ENCODE results near the gene SYT7.

The SYT7 gene

GRCh38 chr11:61505640-61506155 is 75.2 kb downstream of the SYT7 start:
- Histone ChIP-seq H3K27me3 (ENCODE audit: insufficient read depth, insufficient read length) (peaks cover 40% of the 10 kb centered on the region), H3K4me1 (ENCODE audit: insufficient read depth, insufficient read length) (peaks cover 32% of the 10 kb centered on the region), H3K36me3 (ENCODE audit: insufficient read depth, insufficient read length, low read length) (no peaks in the 10 kb centered on the region), H3K9me3 (ENCODE audit: insufficient read depth, low read length) (no peaks in the 10 kb centered on the region), H3K4me3 (ENCODE audit: insufficient read length, low read depth) (no peak overlapping the region), H3K9ac (ENCODE audit: insufficient read length, low read depth) (no peak overlapping the region)
- no peak for DNase-seq (ENCODE audit: low read depth, low spot score)
- TF ChIP-seq SUZ12 (IDR thresholded peaks at IDR 0.05; ENCODE audit: extremely low read depth, insufficient read depth, insufficient read length) (no peak), YY1 (IDR thresholded peaks at IDR 0.05; ENCODE audit: insufficient read depth, insufficient read length) (no peak), ZNF274 (IDR thresholded peaks at IDR 0.05; ENCODE audit: low read depth, low read length) (no peak)

- peaks cover 34% of the 10 kb centered on the region for H3K27me3 ChIP-seq (ENCODE audit: insufficient read depth, insufficient read length)
- no peak for TF ChIP-seq YY1 (IDR thresholded peaks at IDR 0.05; ENCODE audit: insufficient read depth, insufficient read length)
- no peak for TF ChIP-seq SUZ12 (IDR thresholded peaks at IDR 0.05; ENCODE audit: extremely low read depth, insufficient read depth, insufficient read length)
- TF ChIP-seq ZNF274 (IDR thresholded peaks at IDR 0.05; ENCODE audit: low read depth, low read length): no peak
Observed at GRCh38 chr11:61505106-61505505, 75.8 kb downstream of the SYT7 start.

DNA sequence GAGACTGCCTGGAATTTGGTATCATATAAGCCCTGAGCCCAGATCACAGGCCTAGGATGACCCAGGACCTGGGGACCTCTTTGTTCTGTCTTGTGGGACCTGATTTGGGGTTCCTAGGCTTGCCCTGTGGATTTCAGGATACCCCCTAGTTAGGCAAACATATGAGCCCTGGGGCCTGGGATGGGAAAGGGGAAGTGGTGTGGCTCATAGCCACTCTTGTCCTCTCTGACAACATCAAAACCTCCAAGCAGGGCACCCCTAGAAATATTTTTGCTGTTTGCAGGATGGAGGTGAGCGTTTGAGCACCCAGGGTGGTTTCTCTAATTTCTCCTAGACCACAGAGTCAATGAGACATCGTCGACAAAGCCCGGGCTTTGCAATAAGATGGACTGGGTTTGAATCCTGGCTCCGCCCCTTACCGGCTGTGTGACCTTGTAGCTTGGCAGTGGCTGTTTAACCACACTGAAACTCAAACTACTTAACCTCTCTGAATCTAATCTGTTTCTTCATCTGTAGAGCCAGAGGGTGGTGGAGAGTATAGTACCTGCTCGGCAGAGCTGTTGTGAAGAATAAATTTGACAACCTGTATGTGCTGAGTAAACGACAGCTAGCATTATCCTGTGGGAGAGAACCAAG is 77.6 kb downstream of the SYT7 start:
- peaks cover 27% of the 10 kb centered on the region for H3K4me1 ChIP-seq (ENCODE audit: insufficient read depth, insufficient read length)
- H3K36me3 ChIP-seq (ENCODE audit: insufficient read depth, insufficient read length, low read length): no peaks in the 10 kb centered on the region
- no peak for DNase-seq (ENCODE audit: low read depth, low spot score)
- H3K4me3 ChIP-seq (ENCODE audit: insufficient read length, low read depth): no peak overlapping the region
- H3K9me3 ChIP-seq (ENCODE audit: insufficient read depth, low read length): no peaks in the 10 kb centered on the region
- peaks cover 26% of the 10 kb centered on the region for H3K27me3 ChIP-seq (ENCODE audit: insufficient read depth, insufficient read length)
- H3K9ac ChIP-seq (ENCODE audit: insufficient read length, low read depth): no peak overlapping the region
- no peak for TF ChIP-seq ZNF274 (IDR thresholded peaks at IDR 0.05; ENCODE audit: low read depth, low read length)
- TF ChIP-seq YY1 (IDR thresholded peaks at IDR 0.05; ENCODE audit: insufficient read depth, insufficient read length): no peak
- TF ChIP-seq SUZ12 (IDR thresholded peaks at IDR 0.05; ENCODE audit: extremely low read depth, insufficient read depth, insufficient read length): no peak

More at GRCh38 chr11:61505106-61505505, 75.8 kb downstream of the SYT7 start:
- H3K9me3 ChIP-seq (ENCODE audit: insufficient read depth, low read length): no peaks in the 10 kb centered on the region
- H3K36me3 ChIP-seq (ENCODE audit: insufficient read depth, insufficient read length, low read length): no peaks in the 10 kb centered on the region
- no peak overlapping the region for H3K4me3 ChIP-seq (ENCODE audit: insufficient read length, low read depth)
- no peak overlapping the region for H3K9ac ChIP-seq (ENCODE audit: insufficient read length, low read depth)
- DNase-seq (ENCODE audit: low read depth, low spot score): no peak
- H3K4me1 ChIP-seq (ENCODE audit: insufficient read depth, insufficient read length): peaks cover 26% of the 10 kb centered on the region

- no peak for DNase-seq (ENCODE audit: low read depth, low spot score)
- Histone ChIP-seq H3K27me3 (ENCODE audit: insufficient read depth, insufficient read length) (peaks cover 18% of the 10 kb centered on the region), H3K36me3 (ENCODE audit: insufficient read depth, insufficient read length, low read length) (no peaks in the 10 kb centered on the region), H3K4me3 (ENCODE audit: insufficient read length, low read depth) (no peak overlapping the region), H3K4me1 (ENCODE audit: insufficient read depth, insufficient read length) (peaks cover 22% of the 10 kb centered on the region), H3K9ac (ENCODE audit: insufficient read length, low read depth) (no peak overlapping the region), H3K9me3 (ENCODE audit: insufficient read depth, low read length) (no peaks in the 10 kb centered on the region)
- TF ChIP-seq SUZ12 (IDR thresholded peaks at IDR 0.05; ENCODE audit: extremely low read depth, insufficient read depth, insufficient read length): no peak
- no peak for TF ChIP-seq YY1 (IDR thresholded peaks at IDR 0.05; ENCODE audit: insufficient read depth, insufficient read length)
- no peak for TF ChIP-seq ZNF274 (IDR thresholded peaks at IDR 0.05; ENCODE audit: low read depth, low read length)
Observed at GRCh38 chr11:61502522-61502921, 78.4 kb downstream of the SYT7 start.

DNA sequence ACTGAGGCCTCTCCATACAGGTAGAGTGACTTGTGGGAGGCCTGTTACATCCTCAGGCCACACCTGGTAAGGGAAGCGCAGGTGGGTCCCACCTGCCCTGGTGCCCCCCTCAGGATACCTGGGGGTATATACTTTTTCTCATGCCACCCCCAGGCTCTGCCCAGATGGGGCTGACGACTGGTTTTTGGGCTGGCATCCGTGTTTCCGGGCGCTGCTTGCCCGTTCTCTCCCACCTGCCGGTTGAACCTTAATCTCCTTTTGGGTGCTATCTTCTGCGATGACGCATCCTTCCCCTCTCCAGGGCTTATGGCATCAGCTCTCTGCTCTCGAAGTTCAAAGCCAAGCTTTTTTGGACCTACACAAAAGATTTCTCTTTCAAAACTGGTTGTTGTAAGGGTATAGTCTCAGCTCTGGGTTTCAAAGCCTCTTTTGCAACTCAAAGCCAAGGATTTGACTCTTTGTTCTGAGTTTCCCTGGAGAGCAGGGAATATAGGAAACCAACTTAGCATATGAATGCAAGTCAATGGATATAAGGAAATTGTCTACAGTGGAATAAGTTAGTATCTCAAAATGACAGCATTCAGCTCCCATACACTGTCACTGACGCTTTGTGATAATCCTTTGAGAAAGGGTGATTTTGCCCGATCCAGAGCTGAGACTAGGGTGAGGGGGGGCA is 80.9 kb downstream of the SYT7 start:
- H3K4me3 ChIP-seq (ENCODE audit: insufficient read length, low read depth): no peak overlapping the region
- no peak overlapping the region for H3K9ac ChIP-seq (ENCODE audit: insufficient read length, low read depth)
- TF ChIP-seq SUZ12 (IDR thresholded peaks at IDR 0.05; ENCODE audit: extremely low read depth, insufficient read depth, insufficient read length) (no peak), YY1 (IDR thresholded peaks at IDR 0.05; ENCODE audit: insufficient read depth, insufficient read length) (no peak), ZNF274 (IDR thresholded peaks at IDR 0.05; ENCODE audit: low read depth, low read length) (no peak)

GRCh38 chr11:61498767-61499341 is 82.0 kb downstream of the SYT7 start:
- no peaks in the 10 kb centered on the region for H3K27me3 ChIP-seq (ENCODE audit: insufficient read depth, insufficient read length)
- TF ChIP-seq ZNF274 (IDR thresholded peaks at IDR 0.05; ENCODE audit: low read depth, low read length) (no peak), YY1 (IDR thresholded peaks at IDR 0.05; ENCODE audit: insufficient read depth, insufficient read length) (no peak), SUZ12 (IDR thresholded peaks at IDR 0.05; ENCODE audit: extremely low read depth, insufficient read depth, insufficient read length) (no peak)
- no peaks in the 10 kb centered on the region for H3K9me3 ChIP-seq (ENCODE audit: insufficient read depth, low read length)
- no peaks in the 10 kb centered on the region for H3K36me3 ChIP-seq (ENCODE audit: insufficient read depth, insufficient read length, low read length)
- DNase-seq (ENCODE audit: low read depth, low spot score): no peak
- no peak overlapping the region for H3K9ac ChIP-seq (ENCODE audit: insufficient read length, low read depth)
- H3K4me3 ChIP-seq (ENCODE audit: insufficient read length, low read depth): no peak overlapping the region
- H3K4me1 ChIP-seq (ENCODE audit: insufficient read depth, insufficient read length): peaks cover 15% of the 10 kb centered on the region

More for the DNA sequence above, 80.9 kb downstream of the SYT7 start:
- Histone ChIP-seq H3K27me3 (ENCODE audit: insufficient read depth, insufficient read length) (peaks cover 3% of the 10 kb centered on the region), H3K9me3 (ENCODE audit: insufficient read depth, low read length) (no peaks in the 10 kb centered on the region), H3K36me3 (ENCODE audit: insufficient read depth, insufficient read length, low read length) (no peaks in the 10 kb centered on the region), H3K4me1 (ENCODE audit: insufficient read depth, insufficient read length) (peaks cover 15% of the 10 kb centered on the region)
- DNase-seq (ENCODE audit: low read depth, low spot score): peak; percentile 91

DNA sequence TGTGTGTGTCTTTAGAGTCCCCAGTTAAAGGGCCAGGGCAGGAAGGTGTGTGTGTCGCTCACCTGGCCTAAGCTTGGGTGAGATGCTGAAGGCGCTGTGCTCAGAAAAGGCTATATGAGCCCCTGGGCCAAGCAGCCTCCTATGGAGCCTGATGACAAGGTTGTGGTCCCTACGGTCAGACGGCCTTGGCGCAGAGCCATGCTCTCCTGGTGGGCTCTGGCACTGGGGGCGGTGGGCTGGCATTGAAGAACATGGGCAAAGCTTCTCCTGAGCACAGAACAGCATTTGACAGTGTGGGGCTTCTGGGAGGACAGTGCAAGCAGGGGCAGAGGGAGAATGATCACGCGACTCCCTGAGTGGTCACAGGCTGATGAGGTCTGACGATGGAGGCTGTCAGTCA is 83.0 kb downstream of the SYT7 start:
- no peak overlapping the region for H3K9ac ChIP-seq (ENCODE audit: insufficient read length, low read depth)
- TF ChIP-seq SUZ12 (IDR thresholded peaks at IDR 0.05; ENCODE audit: extremely low read depth, insufficient read depth, insufficient read length): no peak
- no peak for TF ChIP-seq YY1 (IDR thresholded peaks at IDR 0.05; ENCODE audit: insufficient read depth, insufficient read length)
- no peak for TF ChIP-seq ZNF274 (IDR thresholded peaks at IDR 0.05; ENCODE audit: low read depth, low read length)
- H3K4me1 ChIP-seq (ENCODE audit: insufficient read depth, insufficient read length): peaks cover 12% of the 10 kb centered on the region
- no peaks in the 10 kb centered on the region for H3K9me3 ChIP-seq (ENCODE audit: insufficient read depth, low read length)
- no peaks in the 10 kb centered on the region for H3K36me3 ChIP-seq (ENCODE audit: insufficient read depth, insufficient read length, low read length)
- H3K27me3 ChIP-seq (ENCODE audit: insufficient read depth, insufficient read length): no peaks in the 10 kb centered on the region
- no peak for DNase-seq (ENCODE audit: low read depth, low spot score)
- no peak overlapping the region for H3K4me3 ChIP-seq (ENCODE audit: insufficient read length, low read depth)
